Endothelial cell (in vitro differentiated cells): Measurements from ENCODE around the gene STIM1. TPM values are rescaled to one million over a fixed set of nuclear protein-coding genes. Genes with fewer than 3 reads are reported as not detected.

Experiments used
- DNase-seq: peaks from one replicate; pipeline ENCODE4 v3.0.0; 2021; ENCODE audit warnings: low spot score
- H3K27ac Mint-ChIP-seq: one replicate; pipeline ENCODE4 v1.8.0; 2021; ENCODE audit warnings: mixed read lengths, inconsistent platforms; ENCODE audit not compliant: unreplicated experiment
- H3K27me3 Mint-ChIP-seq: one replicate; pipeline ENCODE4 v1.8.0; 2021; ENCODE audit warnings: mild to moderate bottlenecking, moderate library complexity, mixed read lengths, inconsistent platforms; ENCODE audit not compliant: unreplicated experiment
- H3K36me3 Mint-ChIP-seq: one replicate; pipeline ENCODE4 v1.8.0; 2021; ENCODE audit warnings: mild to moderate bottlenecking, low read depth, mixed read lengths, inconsistent platforms; ENCODE audit not compliant: unreplicated experiment
- H3K4me1 Mint-ChIP-seq: one replicate; pipeline ENCODE4 v1.8.0; 2021; ENCODE audit warnings: mild to moderate bottlenecking, mixed read lengths, inconsistent platforms; ENCODE audit not compliant: unreplicated experiment
- H3K4me3 Mint-ChIP-seq: one replicate; pipeline ENCODE4 v1.8.0; 2021; ENCODE audit warnings: mild to moderate bottlenecking, mixed read lengths, inconsistent platforms; ENCODE audit not compliant: unreplicated experiment
- H3K9me3 Mint-ChIP-seq: one replicate; pipeline ENCODE4 v1.8.0; 2021; ENCODE audit warnings: mixed read lengths, inconsistent platforms; ENCODE audit not compliant: unreplicated experiment
- CTCF ChIP-seq: fragments of 200-600 bp; sonication (generic); IDR thresholded peaks from one replicate; pipeline ENCODE4 v1.5.0; 2021; ENCODE audit warnings: antibody characterized with exemption; ENCODE audit not compliant: unreplicated experiment
- total RNA-seq: library from RNA; stranded (reverse); fragmentation: NEBNext Ultra II Directional; extraction: Animal tissue kit (Norgen Biotek cat#: 25700); gene quantifications from one replicate; pipeline ENCODE4 v1.2.1, GENCODE V29; 2021; ENCODE audit not compliant: unreplicated experiment

Gene STIM1
- total RNA-seq, 1 donor from 2014 or later = 35.9 TPM

- TF ChIP-seq CTCF = no peak
- Mint-ChIP-seq H3K36me3 (no peaks in the 10 kb centered on the region), H3K4me1 (peaks cover 11% of the 10 kb centered on the region), H3K27me3 (no peaks in the 10 kb centered on the region), H3K9me3 (no peaks in the 10 kb centered on the region), H3K4me3 (no peak overlapping the region), H3K27ac (no peak overlapping the region)
- DNase-seq = no peak
Measured at GRCh38 chr11:3962406-3962840, 107.0 kb downstream of the STIM1 start.

- DNase-seq = no peak
- H3K27ac Mint-ChIP-seq = no peak overlapping the region
- TF ChIP-seq CTCF = no peak
- H3K27me3 Mint-ChIP-seq = no peaks in the 10 kb centered on the region
- no peaks in the 10 kb centered on the region for H3K9me3 Mint-ChIP-seq
- H3K36me3 Mint-ChIP-seq = no peaks in the 10 kb centered on the region
- H3K4me1 Mint-ChIP-seq = peaks cover 11% of the 10 kb centered on the region
- no peak overlapping the region for H3K4me3 Mint-ChIP-seq
Measured at GRCh38 chr11:3964056-3964455, 108.6 kb downstream of the STIM1 start.

GRCh38 chr11:3964935-3965604 is 109.6 kb downstream of the STIM1 start:
- H3K4me3 Mint-ChIP-seq = no peak overlapping the region
- H3K36me3 Mint-ChIP-seq = no peaks in the 10 kb centered on the region
- H3K4me1 Mint-ChIP-seq = peaks cover 11% of the 10 kb centered on the region
- no peaks in the 10 kb centered on the region for H3K9me3 Mint-ChIP-seq
- H3K27me3 Mint-ChIP-seq = no peaks in the 10 kb centered on the region
- no peak for DNase-seq
- TF ChIP-seq CTCF = no peak
- H3K27ac Mint-ChIP-seq = no peak overlapping the region

- no peaks in the 10 kb centered on the region for H3K27me3 Mint-ChIP-seq
- peaks cover 4% of the 10 kb centered on the region for H3K4me1 Mint-ChIP-seq
- no peak for DNase-seq
- no peaks in the 10 kb centered on the region for H3K9me3 Mint-ChIP-seq
- no peak for TF ChIP-seq CTCF
- no peaks in the 10 kb centered on the region for H3K36me3 Mint-ChIP-seq
- no peak overlapping the region for H3K4me3 Mint-ChIP-seq
- H3K27ac Mint-ChIP-seq = no peak overlapping the region
Measured at GRCh38 chr11:3967695-3968094, 112.2 kb downstream of the STIM1 start.

- Mint-ChIP-seq H3K9me3 (no peaks in the 10 kb centered on the region), H3K27me3 (no peaks in the 10 kb centered on the region), H3K36me3 (no peaks in the 10 kb centered on the region), H3K27ac (no peak overlapping the region), H3K4me3 (no peak overlapping the region), H3K4me1 (no peaks in the 10 kb centered on the region)
- DNase-seq = no peak
- no peak for TF ChIP-seq CTCF
Measured at GRCh38 chr11:3969200-3969599, 113.7 kb downstream of the STIM1 start.
